Activated T-cell treated with anti-CD3 and anti-CD28 coated beads, Interleukin-2, amount 50 U/mL, for 48 hours (primary cell): Measurements from ENCODE around the gene RGS6.

Source experiments
- DNase-seq, 2 experiments: peaks; one replicate each; pipeline ENCODE4 v3.0.0-alpha.2; 2020

The RGS6 gene

GRCh38 chr14:72172049-72172448 lies 239.8 kb downstream of the RGS6 start:
- no peak for DNase-seq

DNA sequence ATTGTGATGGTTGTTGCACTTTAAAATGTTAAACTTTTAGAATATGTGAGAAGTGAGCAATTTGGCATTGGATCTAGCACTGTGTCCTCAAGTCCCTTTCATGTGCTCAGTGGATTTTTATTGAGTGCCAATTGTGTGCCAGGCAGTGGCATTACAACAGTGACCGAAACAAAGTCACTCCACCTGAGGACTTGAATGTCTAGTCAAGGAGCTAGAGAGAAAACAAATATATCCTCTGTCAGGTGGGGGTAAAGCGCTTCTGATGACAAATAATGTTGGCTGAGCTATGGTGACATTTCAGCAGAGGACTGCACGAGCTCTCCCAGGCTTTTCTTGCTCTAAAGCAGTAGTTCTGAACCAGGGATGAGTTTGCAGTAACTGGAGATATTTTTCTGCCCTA lies 240.4 kb downstream of the RGS6 start:
- DNase-seq, result no peak

GRCh38 chr14:72173038-72173720 lies 240.9 kb downstream of the RGS6 start:
- no peak for DNase-seq

GRCh38 chr14:72177251-72177650 lies 245.0 kb downstream of the RGS6 start:
- DNase-seq, result no peak

DNA sequence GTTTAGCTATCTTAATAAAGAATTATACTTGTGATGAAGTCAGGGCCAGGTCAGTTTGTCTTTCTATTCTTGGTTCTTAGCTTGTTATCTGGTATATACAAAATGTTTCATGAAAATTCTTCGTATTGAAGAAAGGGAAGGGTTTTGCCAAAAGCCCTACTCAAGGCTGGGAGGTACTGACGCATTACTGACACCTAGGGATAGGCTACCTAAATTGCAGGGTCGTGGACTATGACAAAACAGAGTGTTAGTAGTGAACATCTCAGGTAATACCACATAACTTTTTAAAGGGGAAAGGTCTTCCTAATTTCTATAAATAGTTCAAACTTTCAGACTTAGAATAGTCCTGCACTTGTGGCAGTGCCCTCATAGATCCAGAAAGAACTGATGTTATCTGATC lies 246.3 kb downstream of the RGS6 start:
- no peak for DNase-seq

DNA sequence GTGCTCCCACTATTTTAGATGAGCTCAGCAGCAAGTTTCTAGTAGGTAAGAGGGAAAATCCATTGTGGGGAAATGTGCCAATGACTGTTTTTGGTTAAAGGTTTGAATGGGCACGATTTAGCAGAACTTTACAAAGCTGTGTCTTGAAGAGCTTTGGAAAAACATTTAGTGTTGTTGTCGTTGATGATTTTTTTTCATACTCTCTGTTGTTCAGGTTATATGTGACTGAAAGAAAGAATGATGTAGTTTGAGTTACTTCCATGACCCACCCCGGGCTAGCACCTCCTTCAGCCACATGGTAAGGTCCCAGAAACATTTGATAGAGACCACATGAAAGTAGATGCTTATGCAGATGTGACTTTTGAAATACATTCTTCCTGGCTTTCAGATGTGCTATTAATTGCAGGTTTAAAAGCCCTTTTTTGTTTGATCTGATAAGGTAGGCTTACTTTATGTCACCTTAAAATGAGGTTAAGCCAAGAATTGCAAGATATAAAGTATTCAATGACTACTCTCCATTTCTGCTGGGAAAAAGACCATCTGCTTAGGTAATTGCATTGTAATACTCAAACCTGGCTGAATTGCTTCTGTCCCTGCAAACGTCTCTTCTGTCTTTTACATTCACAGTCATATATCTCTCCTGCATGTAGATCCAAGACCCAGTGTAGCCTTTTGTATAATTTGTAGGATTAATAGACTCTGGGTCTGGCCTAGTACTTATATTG lies 250.6 kb downstream of the RGS6 start:
- DNase-seq, result no peak

DNA sequence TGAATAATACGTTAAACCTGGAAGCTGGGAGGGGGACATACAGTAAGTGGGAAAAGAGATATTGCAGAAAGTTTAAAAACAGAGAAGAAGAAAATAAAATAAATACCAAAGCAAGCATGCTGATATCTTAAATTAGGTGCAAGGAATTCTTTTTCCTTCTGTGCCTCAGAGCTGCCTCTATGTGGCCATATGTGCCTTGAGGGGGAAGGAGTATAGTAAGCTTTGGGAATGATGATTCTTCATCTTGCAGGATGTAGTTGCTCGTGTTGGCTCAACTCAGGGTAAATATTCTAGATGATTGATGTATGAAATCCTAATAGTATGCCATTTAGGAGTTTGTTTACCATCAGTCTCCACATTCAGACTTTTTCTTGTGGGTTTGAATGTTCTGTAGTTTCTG lies 251.4 kb downstream of the RGS6 start:
- DNase-seq, result no peak

DNA sequence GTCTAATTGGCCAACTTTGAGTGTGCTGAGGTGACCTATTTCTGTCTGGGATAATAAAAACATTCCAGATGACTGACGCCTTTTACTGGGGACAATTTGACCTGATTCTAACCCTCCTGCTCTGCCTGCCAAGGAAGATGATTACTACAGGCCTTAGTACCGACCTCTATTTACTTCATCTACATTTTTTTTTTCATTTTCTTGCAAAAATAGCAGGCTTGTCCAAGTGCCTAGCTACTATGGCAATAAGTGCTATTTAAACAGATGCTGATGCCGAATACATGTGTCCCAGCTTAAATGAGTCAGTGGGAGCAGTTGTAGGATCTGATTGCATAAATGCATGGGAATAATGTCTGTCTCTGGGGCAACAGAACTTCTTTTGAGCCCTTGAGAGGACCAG lies 254.3 kb downstream of the RGS6 start:
- DNase-seq, result no peak

DNA sequence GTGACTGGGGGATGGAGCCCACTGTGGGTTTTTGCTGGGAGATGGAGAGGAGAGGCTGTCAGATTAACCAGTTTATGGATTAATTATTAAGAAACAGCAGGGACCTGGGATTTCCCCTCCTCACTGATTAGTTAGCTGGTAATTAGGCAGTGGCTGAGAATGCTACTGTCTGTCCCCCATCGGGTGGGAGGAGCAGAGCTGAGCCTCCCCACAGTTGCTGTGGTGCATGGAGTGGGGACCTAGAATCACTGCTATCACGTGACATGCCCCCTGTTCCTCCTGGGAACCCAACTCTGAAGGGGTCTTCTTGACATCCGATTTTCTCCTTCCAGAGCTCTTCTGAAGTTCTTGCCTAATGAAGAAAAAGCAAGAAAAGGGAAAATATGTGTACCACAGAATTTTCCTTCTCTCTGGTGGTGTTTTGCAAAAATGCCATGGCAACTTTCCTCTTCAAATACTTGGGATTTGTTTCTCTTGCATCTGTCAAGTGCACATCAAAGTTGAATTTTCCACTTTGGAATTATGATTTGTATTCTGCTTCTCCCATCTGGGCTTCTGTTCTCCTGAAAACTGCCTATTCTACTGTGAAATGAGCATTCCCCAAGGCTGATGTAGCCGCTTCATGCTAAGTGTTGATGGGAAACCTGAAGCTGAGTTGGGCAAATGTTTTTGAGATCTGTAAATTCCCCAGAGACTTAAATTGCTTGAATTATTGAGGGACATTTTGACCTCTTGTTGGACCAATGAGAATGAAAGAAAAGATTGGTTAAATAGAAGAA lies 264.2 kb downstream of the RGS6 start:
- no peak for DNase-seq

- no peak for DNase-seq
Observed at GRCh38 chr14:72201645-72202044, 269.4 kb downstream of the RGS6 start.

DNA sequence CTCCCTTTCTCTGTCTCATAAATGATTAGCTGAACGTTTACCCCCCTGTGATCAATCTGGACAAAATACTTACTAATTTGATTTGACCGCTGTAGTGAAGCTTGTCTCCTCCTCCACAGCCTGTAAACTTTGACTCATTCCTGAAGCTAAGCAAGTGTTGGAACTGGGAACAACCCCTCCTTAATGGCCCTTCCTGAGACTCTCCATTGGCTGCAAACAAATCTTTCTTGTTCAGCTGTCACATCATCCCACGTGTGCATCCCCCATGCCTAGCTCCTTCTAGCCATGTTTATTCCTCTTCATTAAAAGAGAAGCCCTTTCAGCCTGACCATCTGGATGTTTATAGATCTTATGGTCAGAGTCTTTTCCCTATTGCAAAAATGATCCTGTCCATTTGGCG lies 281.2 kb downstream of the RGS6 start:
- DNase-seq, result no peak

DNA sequence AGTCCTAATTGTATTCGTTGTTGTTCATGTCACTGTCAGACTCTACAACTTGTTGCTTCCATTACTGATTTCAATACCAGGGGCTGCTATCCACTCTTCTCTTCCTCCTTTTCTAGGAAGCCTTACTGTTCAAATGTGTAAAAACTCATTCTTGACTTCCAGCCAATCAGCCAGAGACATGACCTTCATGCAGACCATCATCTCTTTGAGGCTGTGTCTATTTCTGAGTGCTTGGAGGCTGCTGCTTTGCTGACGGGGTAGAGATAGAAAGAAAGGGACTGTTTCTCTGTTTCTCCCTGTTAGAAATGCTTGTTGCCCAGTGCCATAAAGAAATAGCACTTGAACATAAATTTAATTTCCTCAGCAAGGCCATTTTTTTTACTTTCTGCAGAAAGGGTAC lies 282.9 kb downstream of the RGS6 start:
- DNase-seq, result no peak

GRCh38 chr14:72217135-72217534 lies 284.9 kb downstream of the RGS6 start:
- no peak for DNase-seq

DNA sequence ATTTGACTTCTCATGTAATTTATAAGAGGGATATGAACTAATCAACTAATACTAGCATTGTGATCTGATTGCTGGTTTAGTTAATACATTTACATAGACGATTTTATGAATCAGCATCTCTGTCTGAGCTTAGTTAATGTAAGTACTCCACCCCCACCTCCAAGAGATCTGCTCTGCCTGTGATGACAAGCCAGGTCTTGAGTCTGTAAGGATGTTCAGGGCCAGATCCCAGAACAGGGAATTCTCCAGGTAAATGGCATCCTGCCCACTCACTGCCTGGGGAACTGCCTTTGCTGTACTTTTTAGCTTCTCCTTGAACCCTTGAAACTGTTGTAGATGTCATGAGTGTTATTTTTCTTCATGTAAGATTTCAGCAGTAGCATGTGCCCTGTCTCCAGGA lies 289.8 kb downstream of the RGS6 start:
- DNase-seq, result no peak

DNA sequence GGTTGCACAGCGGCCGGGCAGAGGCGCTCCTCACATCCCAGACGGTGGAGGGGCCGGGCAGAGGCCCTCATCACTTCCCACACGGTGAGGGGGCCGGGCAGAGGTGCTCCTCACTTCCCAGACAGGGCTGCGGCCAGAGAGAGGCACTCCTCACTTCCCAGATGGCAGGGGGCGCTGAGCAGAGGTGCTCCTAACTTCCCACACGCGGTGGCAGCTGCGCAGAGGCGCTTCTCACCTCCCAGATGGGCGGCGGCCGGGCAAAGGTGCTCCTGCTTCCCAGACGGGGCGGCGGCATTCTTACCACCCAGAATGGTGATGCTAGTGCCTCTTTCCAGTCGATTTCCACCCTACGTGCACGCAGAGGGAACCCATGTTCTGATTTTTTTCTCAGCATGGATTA lies 304.4 kb downstream of the RGS6 start:
- DNase-seq, result no peak

GRCh38 chr14:72237722-72238666 lies 305.8 kb downstream of the RGS6 start:
- no peak for DNase-seq

GRCh38 chr14:72243309-72244293 lies 311.4 kb downstream of the RGS6 start:
- no peak for DNase-seq

DNA sequence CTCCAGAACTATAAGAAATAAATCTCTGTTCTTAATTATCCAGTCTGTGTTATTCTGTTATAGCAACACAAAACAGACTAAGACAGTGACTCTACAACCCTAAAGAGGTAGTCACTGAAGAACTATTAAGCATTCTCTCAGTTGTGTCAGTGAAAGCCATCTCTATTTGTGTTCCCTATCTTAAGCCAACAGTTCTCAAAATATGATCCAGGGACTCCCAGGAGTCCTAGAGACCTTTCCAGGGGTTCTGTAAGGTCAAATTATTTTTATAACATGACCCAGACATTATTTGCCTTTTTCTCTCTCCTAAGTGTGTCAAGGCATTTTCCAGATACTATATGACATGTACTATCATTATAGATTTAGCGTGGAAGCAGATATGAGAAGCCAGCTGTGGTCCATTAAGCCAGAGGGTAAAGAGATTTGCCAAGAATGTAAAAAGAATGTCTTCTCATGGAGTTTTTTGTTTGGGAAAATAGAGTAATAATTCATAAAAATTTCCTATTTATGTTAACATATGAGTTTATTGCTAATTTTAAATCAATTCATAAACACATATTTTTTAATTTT lies 315.8 kb downstream of the RGS6 start:
- no peak for DNase-seq

DNA sequence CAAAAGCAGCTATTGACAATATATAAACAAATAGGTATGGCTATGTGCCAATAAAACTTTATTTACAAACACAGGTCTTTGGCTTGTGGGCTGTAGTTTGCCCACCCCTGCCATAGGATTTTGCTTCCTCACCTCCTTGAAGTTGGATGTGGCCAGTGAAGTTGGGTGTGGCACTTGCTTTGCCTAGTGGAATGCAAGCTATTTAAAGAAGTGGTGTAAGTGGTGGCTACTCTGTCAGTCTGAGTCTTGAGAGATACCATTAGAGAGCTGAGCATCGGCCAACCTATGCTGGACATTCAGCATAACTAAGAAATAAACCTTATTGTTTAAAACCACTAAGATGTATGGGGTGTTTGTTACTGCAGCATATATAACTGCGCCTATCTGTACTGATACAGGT lies 321.3 kb downstream of the RGS6 start:
- DNase-seq, result no peak

- DNase-seq, result no peak
Observed at GRCh38 chr14:72254202-72254936, 322.1 kb downstream of the RGS6 start.
